ENCODE results near the gene ESPL1. TPM values are rescaled to one million over a fixed set of nuclear protein-coding genes. Genes with fewer than 3 reads are reported as not detected.

ESPL1 gene
- total RNA-seq, 1 experiment from 2014 or later, result 12.1 TPM

- Mint-ChIP-seq H3K9me3 (ENCODE audit: unreplicated experiment) (no peaks in the 10 kb centered on the region), H3K4me1 (ENCODE audit: insufficient read depth, unreplicated experiment) (peaks cover 23% of the 10 kb centered on the region), H3K4me3 (ENCODE audit: unreplicated experiment) (peak overlapping the region; percentile 79), H3K36me3 (ENCODE audit: insufficient read depth, unreplicated experiment) (peaks cover 18% of the 10 kb centered on the region), H3K27ac (ENCODE audit: low read depth, unreplicated experiment) (peak overlapping the region; percentile 93), H3K27me3 (ENCODE audit: insufficient read depth, unreplicated experiment) (no peaks in the 10 kb centered on the region)
- no peak for TF ChIP-seq CTCF (IDR thresholded peaks at IDR 0.05; ENCODE audit: unreplicated experiment)
- BruUV-seq (replicated peaks), result no TSS peak
- intact Hi-C loops (cut with micrococcal nuclease), result loop anchor here (1.0 to 10.0 kb wide), 6 partner anchors 21 to 351 kb away; partner anchors contain the start of genes ATP5MC2, PCBP2 and SP1
- ChIA-PET CTCF (interaction anchor here (0.6 to 5.9 kb wide), 23 partner anchors 8 to 429 kb away, joined by 3 to 92 read pairs (median 4); partner anchors contain the start of genes AMHR2 and SP7), POLR2A (interaction anchor here (0.6 to 5.8 kb wide), 31 partner anchors 8 to 245 kb away, joined by 3 to 69 read pairs (median 4); partner anchors contain the start of genes MAP3K12, MYG1, PFDN5 and PRR13)
- DNase-seq (ENCODE audit: unreplicated experiment), result no peak
Observed at GRCh38 chr12:53324113-53324778, 56.1 kb downstream of the ESPL1 start.

- Mint-ChIP-seq H3K27me3 (ENCODE audit: insufficient read depth, unreplicated experiment) (no peaks in the 10 kb centered on the region), H3K36me3 (ENCODE audit: insufficient read depth, unreplicated experiment) (peaks cover 14% of the 10 kb centered on the region), H3K27ac (ENCODE audit: low read depth, unreplicated experiment) (peak overlapping the region; percentile 93), H3K9me3 (ENCODE audit: unreplicated experiment) (no peaks in the 10 kb centered on the region), H3K4me3 (ENCODE audit: unreplicated experiment) (peak overlapping the region; percentile 79), H3K4me1 (ENCODE audit: insufficient read depth, unreplicated experiment) (peaks cover 21% of the 10 kb centered on the region)
- ChIA-PET POLR2A (interaction anchor here (0.6 to 5.8 kb wide), 18 partner anchors 11 to 246 kb away, joined by 3 to 64 read pairs (median 4); partner anchors contain the start of genes MAP3K12, PFDN5, PRR13 and SP1), CTCF (interaction anchor here (0.6 to 6.0 kb wide), 19 partner anchors 10 to 161 kb away, joined by 3 to 92 read pairs (median 4); partner anchors contain the start of genes AMHR2 and SP7)
- TF ChIP-seq CTCF (IDR thresholded peaks at IDR 0.05; ENCODE audit: unreplicated experiment), result peak; percentile 71
- BruUV-seq (replicated peaks), result TSS peak; percentile 42
- intact Hi-C loops (cut with micrococcal nuclease), result loop anchor here (1.0 to 10.0 kb wide), 6 partner anchors 20 to 350 kb away; partner anchors contain the start of genes ATP5MC2, PCBP2 and SP1
- DNase-seq (ENCODE audit: unreplicated experiment), result peak; percentile 92
Observed at GRCh38 chr12:53324779-53325510, 56.8 kb downstream of the ESPL1 start.

- CTCF ChIA-PET, result interaction anchor here (0.6 to 6.0 kb wide), 18 partner anchors 9 to 160 kb away, joined by 3 to 63 read pairs (median 4); partner anchors contain the start of genes AMHR2 and SP7
- Mint-ChIP-seq H3K4me1 (ENCODE audit: insufficient read depth, unreplicated experiment) (peaks cover 15% of the 10 kb centered on the region), H3K27me3 (ENCODE audit: insufficient read depth, unreplicated experiment) (no peaks in the 10 kb centered on the region), H3K9me3 (ENCODE audit: unreplicated experiment) (no peaks in the 10 kb centered on the region), H3K36me3 (ENCODE audit: insufficient read depth, unreplicated experiment) (peaks cover 11% of the 10 kb centered on the region), H3K27ac (ENCODE audit: low read depth, unreplicated experiment) (no peak overlapping the region), H3K4me3 (ENCODE audit: unreplicated experiment) (peak overlapping the region; percentile 79)
- intact Hi-C loops (cut with micrococcal nuclease), result loop anchor here (2.0 to 10.0 kb wide), 2 partner anchors 55 to 349 kb away; partner anchors contain the start of genes ATP5MC2 and SP1
- BruUV-seq (replicated peaks), result no TSS peak
- DNase-seq (ENCODE audit: unreplicated experiment), result no peak
- POLR2A ChIA-PET, result interaction anchor here (0.6 to 5.8 kb wide), 17 partner anchors 16 to 247 kb away, joined by 3 to 64 read pairs (median 4); partner anchors contain the start of genes MAP3K12, PFDN5, SP1 and SPRYD3
- no peak for TF ChIP-seq CTCF (IDR thresholded peaks at IDR 0.05; ENCODE audit: unreplicated experiment)
Observed at GRCh38 chr12:53325511-53326061, 57.5 kb downstream of the ESPL1 start.

Data from MCF 10A (cell line).